GM12864 (cell line): ENCODE measurements around the gene DHCR7.

Source experiments
- DNase-seq: peaks from one replicate; pipeline ENCODE4 v3.0.0-alpha.2; 2011; ENCODE audit warnings: low read depth
- H3K4me3 ChIP-seq: 2 replicates; pipeline ENCODE4 v1.5.1; 2011; ENCODE audit warnings: mild to moderate bottlenecking, low read depth, low read length, control low read depth
- CTCF ChIP-seq: IDR thresholded peaks from 2 replicates; pipeline ENCODE4 v1.5.1; 2011; ENCODE audit warnings: low read depth, mild to moderate bottlenecking, moderate library complexity, low read length, control low read depth, inconsistent platforms; ENCODE audit errors: missing control alignments

DHCR7 gene

GRCh38 chr11:71418643-71419042, 29.6 kb downstream of the DHCR7 start:
- TF ChIP-seq CTCF = no peak
- H3K4me3 ChIP-seq = no peak overlapping the region
- DNase-seq = peak; percentile 61

DNA sequence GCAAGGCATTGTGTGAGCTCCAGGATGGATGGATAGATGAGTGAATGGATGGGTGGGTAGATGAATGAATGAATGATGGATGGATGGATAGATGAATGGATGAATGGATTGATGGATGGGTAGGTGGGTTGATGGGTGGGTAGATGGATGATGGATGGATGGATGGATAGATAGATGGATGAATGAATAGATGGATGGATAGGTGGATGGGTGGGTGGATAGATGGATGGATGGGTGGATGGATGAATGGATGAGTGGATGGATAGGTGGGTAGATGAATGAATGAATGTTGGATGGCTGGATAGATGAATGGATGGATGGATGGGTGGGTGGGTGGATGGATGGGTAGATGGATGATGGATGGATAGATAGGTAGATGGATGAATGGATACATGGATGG, 33.5 kb downstream of the DHCR7 start:
- no peak for TF ChIP-seq CTCF
- H3K4me3 ChIP-seq = no peak overlapping the region
- DNase-seq = no peak

- H3K4me3 ChIP-seq = no peak overlapping the region
- DNase-seq = no peak
- TF ChIP-seq CTCF = no peak
Measured at GRCh38 chr11:71410363-71410966, 37.7 kb downstream of the DHCR7 start.

- no peak for DNase-seq
- H3K4me3 ChIP-seq = no peak overlapping the region
- no peak for TF ChIP-seq CTCF
Measured at GRCh38 chr11:71408826-71409225, 39.4 kb downstream of the DHCR7 start.

GRCh38 chr11:71407356-71407755, 40.8 kb downstream of the DHCR7 start:
- no peak for DNase-seq
- H3K4me3 ChIP-seq = no peak overlapping the region
- no peak for TF ChIP-seq CTCF

- H3K4me3 ChIP-seq = no peak overlapping the region
- DNase-seq = no peak
- TF ChIP-seq CTCF = no peak
Measured at GRCh38 chr11:71406681-71407080, 41.5 kb downstream of the DHCR7 start.

GRCh38 chr11:71404209-71404608, 44.0 kb downstream of the DHCR7 start:
- no peak for TF ChIP-seq CTCF
- no peak for DNase-seq
- no peak overlapping the region for H3K4me3 ChIP-seq
